Mesenchymal stem cell (in vitro differentiated cells and primary cell): ENCODE measurements around the gene GYPC. TPM values are rescaled to one million over a fixed set of nuclear protein-coding genes. Genes with fewer than 3 reads are reported as not detected.

Experiments
- DNase-seq: peaks from one replicate; pipeline ENCODE4 v3.0.0-alpha.2; 2013
- H2AFZ ChIP-seq: one replicate; pipeline ENCODE4 v1.6.1; 2013; ENCODE audit warnings: low read depth, mild to moderate bottlenecking, control low read depth, inconsistent platforms, low read length, moderate library complexity
- H2AK5ac ChIP-seq: 2 replicates; pipeline ENCODE4 v1.6.1; 2013; ENCODE audit warnings: low read length, moderate library complexity, mild to moderate bottlenecking, inconsistent platforms; ENCODE audit not compliant: severe bottlenecking
- H2BK120ac ChIP-seq: one replicate; pipeline ENCODE4 v1.6.1; 2013; ENCODE audit warnings: low read depth, mild to moderate bottlenecking, inconsistent platforms, low read length, moderate library complexity
- H2BK12ac ChIP-seq, 2 experiments: one replicate each; pipeline ENCODE4 v1.6.1; 2013; ENCODE audit warnings: inconsistent platforms in 2 of 2, low read length in 2 of 2, mild to moderate bottlenecking in 2 of 2, moderate library complexity in 2 of 2, control low read depth in 1 of 2
- H2BK15ac ChIP-seq: one replicate; pipeline ENCODE4 v1.6.1; 2013; ENCODE audit warnings: mild to moderate bottlenecking, low read depth, inconsistent platforms; ENCODE audit not compliant: poor library complexity, severe bottlenecking
- H2BK5ac ChIP-seq: 2 replicates; pipeline ENCODE4 v1.6.1; 2013; ENCODE audit warnings: low read depth, mild to moderate bottlenecking, low read length, control low read depth, inconsistent platforms; ENCODE audit not compliant: poor library complexity, severe bottlenecking
- H3K14ac ChIP-seq, 2 experiments: one replicate each; pipeline ENCODE4 v1.6.1; 2013; ENCODE audit warnings: inconsistent platforms in 2 of 2, low read length in 2 of 2, control low read depth in 1 of 2, mild to moderate bottlenecking in 1 of 2, moderate library complexity in 1 of 2
- H3K18ac ChIP-seq, 2 experiments: one replicate each; pipeline ENCODE4 v1.6.1; 2013; ENCODE audit warnings: inconsistent platforms in 2 of 2, low read length in 2 of 2, control low read depth in 1 of 2, low read depth in 1 of 2, mild to moderate bottlenecking in 1 of 2
- H3K23ac ChIP-seq, 2 experiments: one replicate each; pipeline ENCODE4 v1.6.1; 2013; ENCODE audit warnings: inconsistent platforms in 2 of 2, low read length in 2 of 2, mild to moderate bottlenecking in 2 of 2, moderate library complexity in 2 of 2, control low read depth in 1 of 2
- H3K27ac ChIP-seq: 2 replicates; pipeline ENCODE4 v1.5.1; 2013; ENCODE audit warnings: mild to moderate bottlenecking, moderate library complexity, low read length, control low read depth, inconsistent platforms; ENCODE audit not compliant: poor library complexity, severe bottlenecking
- H3K27me3 ChIP-seq, 2 experiments: 2 replicates each; pipeline versions ENCODE4 v1.6.1 to v1.7.0; 2013; ENCODE audit warnings: low read length in 2 of 2, mild to moderate bottlenecking in 2 of 2, moderate library complexity in 2 of 2, control low read depth in 1 of 2, inconsistent platforms in 1 of 2; ENCODE audit not compliant: control insufficient read depth in 1 of 2, insufficient read depth in 1 of 2
- H3K36me3 ChIP-seq, 2 experiments: 2 replicates each; pipeline versions ENCODE4 v1.6.1 to v1.7.0; 2013; ENCODE audit warnings: low read length in 2 of 2, control low read depth in 1 of 2, inconsistent platforms in 1 of 2, low read depth in 1 of 2, mild to moderate bottlenecking in 1 of 2; ENCODE audit not compliant: insufficient read depth in 2 of 2, control insufficient read depth in 1 of 2
- H3K4ac ChIP-seq, 2 experiments: one replicate each; pipeline ENCODE4 v1.6.1; 2013; ENCODE audit warnings: inconsistent platforms in 2 of 2, low read length in 2 of 2, mild to moderate bottlenecking in 2 of 2, moderate library complexity in 2 of 2, control low read depth in 1 of 2, low read depth in 1 of 2
- H3K4me1 ChIP-seq: 2 replicates; pipeline ENCODE4 v1.6.1; 2013; ENCODE audit warnings: low read depth, low read length, control low read depth; ENCODE audit not compliant: control insufficient read depth, insufficient read depth
- H3K4me2 ChIP-seq: 2 replicates; pipeline ENCODE4 v1.6.1; 2013; ENCODE audit warnings: low read length, mild to moderate bottlenecking, inconsistent platforms; ENCODE audit not compliant: poor library complexity, severe bottlenecking
- H3K4me3 ChIP-seq, 2 experiments: 2 replicates each; pipeline versions ENCODE4 v1.5.1 to v1.7.0; 2013; ENCODE audit warnings: low read length in 2 of 2, mild to moderate bottlenecking in 2 of 2, control low read depth in 1 of 2, low read depth in 1 of 2; ENCODE audit not compliant: insufficient read depth in 1 of 2
- H3K79me1 ChIP-seq: replicated peaks from 2 replicates; pipeline ENCODE4 v1.6.1; 2013; ENCODE audit warnings: mild to moderate bottlenecking, control low read depth, low read length, inconsistent platforms; ENCODE audit not compliant: poor library complexity, severe bottlenecking
- H3K9ac ChIP-seq: 2 replicates; pipeline ENCODE4 v1.7.0; 2013; ENCODE audit warnings: mild to moderate bottlenecking, low read length, moderate library complexity
- H3K9me3 ChIP-seq: 2 replicates; pipeline ENCODE4 v1.7.0; 2013; ENCODE audit warnings: mild to moderate bottlenecking, low read length; ENCODE audit not compliant: control insufficient read depth
- H4K8ac ChIP-seq: one replicate; pipeline ENCODE4 v1.6.1; 2013; ENCODE audit warnings: inconsistent platforms, mild to moderate bottlenecking, low read length, moderate library complexity
- H4K91ac ChIP-seq: one replicate; pipeline ENCODE4 v1.6.1; 2013; ENCODE audit warnings: mild to moderate bottlenecking, low read length, inconsistent platforms
- WGBS: methylation state at CpG from one replicate; pipeline ENCODE4 v1.1.7; 2013; ENCODE audit warnings: mixed read lengths; 5-methylcytosine and 5-hydroxymethylcytosine counted together
- small RNA-seq: library from polyadenylated mRNA; stranded (forward); fragments of <200 nt; extraction: miRNeasy Mini kit (QIAGEN cat#:217004); gene quantifications from one replicate; pipeline ENCODE3, GENCODE V24; 2013; ENCODE audit warnings: low read depth

GYPC gene

GRCh38 chr2:126739141-126739540 lies 83.2 kb downstream of the GYPC start:
- H4K8ac ChIP-seq: no peak overlapping the region
- no peak overlapping the region for H3K27ac ChIP-seq
- H3K18ac ChIP-seq: no peak overlapping the region
- no peaks in the 10 kb centered on the region for H3K79me1 ChIP-seq
- H3K9me3 ChIP-seq: peaks cover 4% of the 10 kb centered on the region
- H3K4me1 ChIP-seq: no peaks in the 10 kb centered on the region
- H3K27me3 ChIP-seq: peaks cover 0 to 9% of the 10 kb centered on the region in 2 experiments
- no peak overlapping the region for H2AK5ac ChIP-seq
- no peak overlapping the region for H4K91ac ChIP-seq
- H3K4ac ChIP-seq: no peak overlapping the region
- H3K9ac ChIP-seq: no peak overlapping the region
- H2BK5ac ChIP-seq: no peak overlapping the region
- DNase-seq: no peak
- no peak overlapping the region for H3K4me3 ChIP-seq
- H3K36me3 ChIP-seq: no peaks in the 10 kb centered on the region
- no peak overlapping the region for H2AFZ ChIP-seq
- no peak overlapping the region for H3K14ac ChIP-seq
- no peak overlapping the region for H2BK15ac ChIP-seq
- 97% methylated on average over 1 of the region's 1 CpG for WGBS
- no peak overlapping the region for H3K4me2 ChIP-seq
- H2BK12ac ChIP-seq: no peak overlapping the region
- no peak overlapping the region for H2BK120ac ChIP-seq
- no peak overlapping the region for H3K23ac ChIP-seq

GRCh38 chr2:126744640-126745039 lies 88.7 kb downstream of the GYPC start:
- WGBS: 99% methylated on average over 2 of the region's 3 CpGs
- Histone ChIP-seq H3K23ac (no peak overlapping the region), H2BK12ac (no peak overlapping the region), H2BK120ac (no peak overlapping the region), H2BK5ac (no peak overlapping the region), H2BK15ac (no peak overlapping the region), H3K18ac (no peak overlapping the region), H3K9me3 (peaks cover 4% of the 10 kb centered on the region), H3K36me3 (no peaks in the 10 kb centered on the region), H3K4ac (no peak overlapping the region), H3K4me2 (no peak overlapping the region), H3K79me1 (no peaks in the 10 kb centered on the region), H3K9ac (no peak overlapping the region), H4K91ac (no peak overlapping the region), H4K8ac (no peak overlapping the region), H3K4me1 (no peaks in the 10 kb centered on the region), H3K27me3 (peaks cover 0 to 12% of the 10 kb centered on the region in 2 experiments), H3K4me3 (no peak overlapping the region), H2AK5ac (no peak overlapping the region), H3K14ac (no peak overlapping the region), H2AFZ (no peak overlapping the region), H3K27ac (no peak overlapping the region)
- no peak for DNase-seq

Small RNA genes within 50 kb of the gene (small RNA-seq; reads per million reads assigned to genes)
- gene RNU6-675P: not detected
